ENCODE results near the gene TLN1. TPM values are rescaled to one million over a fixed set of nuclear protein-coding genes. Genes with fewer than 3 reads are reported as not detected.

The TLN1 gene
- total RNA-seq, 1 experiment from 2014 or later = 165 TPM

DNA sequence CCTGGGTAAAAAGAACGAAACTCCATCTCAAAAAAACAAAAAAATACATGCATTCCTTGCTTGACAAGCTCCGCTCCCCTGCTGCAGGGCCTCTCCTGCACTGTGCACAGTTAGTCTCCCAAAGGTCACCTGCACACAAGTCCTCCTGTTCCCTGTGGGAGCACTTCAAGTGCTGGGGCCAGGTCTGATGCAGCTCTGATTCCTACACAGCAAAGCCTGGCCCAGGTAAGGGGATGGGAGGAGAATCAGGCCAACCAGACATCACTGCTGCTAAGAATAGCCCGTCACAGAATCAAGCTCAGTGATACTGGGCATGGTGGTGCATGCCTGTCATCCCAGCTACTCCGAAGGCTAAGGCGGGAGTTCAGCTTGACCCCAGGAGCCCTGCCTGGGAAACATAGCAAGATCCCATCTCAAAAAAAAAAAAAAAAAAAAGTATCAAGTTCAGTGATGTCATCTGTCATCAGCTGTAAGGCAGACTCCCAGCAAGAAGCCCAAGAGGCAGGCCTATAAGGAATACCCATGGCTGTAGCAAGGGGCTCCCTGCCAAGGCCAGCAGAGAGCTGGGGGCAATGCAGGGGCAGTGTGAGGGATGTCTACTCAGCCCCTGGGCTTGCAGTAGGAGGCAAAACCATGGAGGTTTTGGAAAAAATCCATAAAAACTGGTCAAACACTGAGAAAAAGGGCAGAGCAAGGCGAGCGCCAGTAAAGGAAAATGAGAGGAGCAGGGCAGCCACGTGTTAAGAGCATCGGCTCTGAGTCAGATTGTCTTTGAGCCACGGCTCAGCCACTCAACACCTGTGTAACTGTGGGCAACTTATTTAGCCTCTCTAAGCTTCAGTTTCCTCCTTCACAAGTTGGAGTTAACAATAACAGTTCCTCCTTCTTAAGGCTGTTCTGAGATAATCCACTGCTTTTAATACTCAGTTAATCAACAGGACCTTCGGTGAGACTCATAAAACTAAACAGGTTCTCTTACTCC lies 45.5 kb downstream of the TLN1 start:
- no peak for DNase-seq (ENCODE audit: low read depth)

- DNase-seq (ENCODE audit: low read depth) = no peak
These were observed 46.5 kb downstream of the TLN1 start for GRCh38 chr9:35685506-35685905.

DNA sequence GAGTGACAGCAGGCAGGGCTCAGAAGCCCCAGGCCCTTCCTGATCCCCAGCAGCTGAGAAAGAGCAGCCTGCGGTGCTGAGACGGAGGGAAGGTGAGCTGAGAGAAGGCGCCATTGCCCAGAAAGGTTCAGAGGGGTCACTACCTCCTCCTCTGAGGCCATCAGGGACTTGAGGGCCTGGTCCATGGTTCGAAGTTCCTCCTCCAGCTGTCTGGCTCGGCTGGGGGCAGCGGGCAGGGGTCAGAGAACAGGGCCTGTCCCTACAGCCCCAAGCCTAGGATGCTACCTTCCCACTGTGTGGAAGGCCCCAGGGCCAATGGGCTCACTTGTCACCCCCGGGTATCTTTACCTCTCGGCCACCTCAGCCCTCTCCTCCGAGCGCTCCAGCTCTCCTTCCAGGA lies 47.1 kb downstream of the TLN1 start:
- no peak for DNase-seq (ENCODE audit: low read depth)

DNA sequence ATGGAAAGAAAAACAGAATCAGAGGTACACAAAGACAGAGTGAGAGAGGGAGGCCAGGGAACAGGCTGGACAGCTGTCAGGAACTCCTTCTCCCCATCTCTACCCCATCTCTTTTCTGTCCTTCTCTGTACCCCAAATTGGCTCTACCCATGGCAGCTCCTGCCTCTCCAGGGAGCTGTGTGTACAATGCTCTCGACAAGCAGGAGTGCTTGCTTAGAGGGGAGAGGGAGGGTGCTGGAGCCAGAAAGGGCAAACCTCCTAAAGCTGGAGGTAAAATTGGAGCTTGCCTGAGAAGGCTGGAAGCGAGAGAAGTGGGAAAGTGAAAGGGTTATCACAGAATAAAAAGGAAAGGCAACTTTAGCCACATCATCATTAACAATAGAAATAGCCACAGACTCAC lies 48.7 kb downstream of the TLN1 start:
- DNase-seq (ENCODE audit: low read depth) = no peak

GRCh38 chr9:35682520-35683315 lies 49.3 kb downstream of the TLN1 start:
- DNase-seq (ENCODE audit: low read depth) = no peak

DNA sequence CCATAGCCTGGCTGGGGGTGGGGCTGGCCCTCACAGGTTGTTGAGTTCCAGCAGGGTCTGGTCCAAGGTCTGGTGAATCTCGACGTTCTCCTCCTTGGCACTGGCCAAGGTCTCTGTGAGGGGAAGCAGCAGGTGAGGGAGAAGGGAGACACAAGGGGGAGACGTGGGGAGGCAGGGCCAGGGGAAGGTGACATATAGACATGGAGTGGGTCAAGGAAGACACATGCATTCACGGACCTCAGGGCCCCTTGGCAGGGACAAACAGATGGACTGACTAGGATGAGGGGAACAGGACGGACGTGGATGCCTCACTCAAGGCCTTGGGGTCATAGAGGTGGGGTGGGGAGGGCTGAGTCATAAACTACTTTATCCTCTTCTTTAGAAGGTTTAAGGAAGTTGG lies 49.9 kb downstream of the TLN1 start:
- DNase-seq (ENCODE audit: low read depth) = no peak

GRCh38 chr9:35681341-35682002 lies 50.5 kb downstream of the TLN1 start:
- no peak for DNase-seq (ENCODE audit: low read depth)

GRCh38 chr9:35680331-35681105 lies 51.5 kb downstream of the TLN1 start:
- no peak for DNase-seq (ENCODE audit: low read depth)

- no peak for DNase-seq (ENCODE audit: low read depth)
These were observed 52.1 kb downstream of the TLN1 start for GRCh38 chr9:35679766-35680330.

- DNase-seq (ENCODE audit: low read depth) = no peak
These were observed 52.9 kb downstream of the TLN1 start for GRCh38 chr9:35679091-35679490.

- no peak for DNase-seq (ENCODE audit: low read depth)
These were observed 56.1 kb downstream of the TLN1 start for GRCh38 chr9:35675732-35676392.

DNA sequence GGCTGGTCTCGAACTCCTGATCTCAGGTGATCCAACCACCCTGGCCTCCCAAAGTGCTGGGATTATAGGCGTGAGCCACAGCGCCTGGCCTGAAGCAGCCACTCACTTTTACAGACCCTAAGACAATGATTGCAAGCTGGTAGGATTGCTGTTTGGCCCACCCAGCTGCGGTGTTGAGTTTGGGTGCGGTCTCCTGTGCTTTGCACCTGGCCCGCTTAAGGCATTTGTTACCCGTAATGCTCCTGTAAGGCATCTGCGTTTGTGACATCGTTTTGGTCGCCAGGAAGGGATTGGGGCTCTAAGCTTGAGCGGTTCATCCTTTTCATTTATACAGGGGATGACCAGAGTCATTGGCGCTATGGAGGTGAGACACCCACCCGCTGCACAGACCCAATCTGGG lies 56.8 kb downstream of the TLN1 start:
- DNase-seq (ENCODE audit: low read depth) = no peak

DNA sequence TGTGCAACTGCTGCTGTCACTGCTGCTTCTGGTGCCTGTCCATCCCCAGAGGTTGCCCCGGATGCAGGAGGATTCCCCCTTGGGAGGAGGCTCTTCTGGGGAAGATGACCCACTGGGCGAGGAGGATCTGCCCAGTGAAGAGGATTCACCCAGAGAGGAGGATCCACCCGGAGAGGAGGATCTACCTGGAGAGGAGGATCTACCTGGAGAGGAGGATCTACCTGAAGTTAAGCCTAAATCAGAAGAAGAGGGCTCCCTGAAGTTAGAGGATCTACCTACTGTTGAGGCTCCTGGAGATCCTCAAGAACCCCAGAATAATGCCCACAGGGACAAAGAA lies 58.0 kb downstream of the TLN1 start:
- no peak for DNase-seq (ENCODE audit: low read depth)

DNA sequence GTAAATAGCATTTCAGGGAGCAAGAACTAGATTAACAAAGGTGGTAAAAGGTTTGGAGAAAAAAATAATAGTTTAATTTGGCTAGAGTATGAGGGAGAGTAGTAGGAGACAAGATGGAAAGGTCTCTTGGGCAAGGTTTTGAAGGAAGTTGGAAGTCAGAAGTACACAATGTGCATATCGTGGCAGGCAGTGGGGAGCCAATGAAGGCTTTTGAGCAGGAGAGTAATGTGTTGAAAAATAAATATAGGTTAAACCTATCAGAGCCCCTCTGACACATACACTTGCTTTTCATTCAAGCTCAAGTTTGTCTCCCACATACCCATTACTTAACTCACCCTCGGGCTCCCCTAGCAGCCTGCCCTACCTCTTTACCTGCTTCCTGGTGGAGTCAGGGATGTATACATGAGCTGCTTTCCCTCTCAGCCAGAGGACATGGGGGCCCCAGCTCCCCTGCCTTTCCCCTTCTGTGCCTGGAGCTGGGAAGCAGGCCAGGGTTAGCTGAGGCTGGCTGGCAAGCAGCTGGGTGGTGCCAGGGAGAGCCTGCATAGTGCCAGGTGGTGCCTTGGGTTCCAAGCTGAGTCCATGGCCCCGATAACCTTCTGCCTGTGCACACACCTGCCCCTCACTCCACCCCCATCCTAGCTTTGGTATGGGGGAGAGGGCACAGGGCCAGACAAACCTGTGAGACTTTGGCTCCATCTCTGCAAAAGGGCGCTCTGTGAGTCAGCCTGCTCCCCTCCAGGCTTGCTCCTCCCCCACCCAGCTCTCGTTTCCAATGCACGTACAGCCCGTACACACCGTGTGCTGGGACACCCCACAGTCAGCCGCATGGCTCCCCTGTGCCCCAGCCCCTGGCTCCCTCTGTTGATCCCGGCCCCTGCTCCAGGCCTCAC lies 58.6 kb downstream of the TLN1 start, which contains the start of gene CA9:
CA9 (plus strand) TSS at position 797 of the 893 bp plus-strand sequence; CDS start at position 829, 32 bp downstream.
- no peak for DNase-seq (ENCODE audit: low read depth)

DNA sequence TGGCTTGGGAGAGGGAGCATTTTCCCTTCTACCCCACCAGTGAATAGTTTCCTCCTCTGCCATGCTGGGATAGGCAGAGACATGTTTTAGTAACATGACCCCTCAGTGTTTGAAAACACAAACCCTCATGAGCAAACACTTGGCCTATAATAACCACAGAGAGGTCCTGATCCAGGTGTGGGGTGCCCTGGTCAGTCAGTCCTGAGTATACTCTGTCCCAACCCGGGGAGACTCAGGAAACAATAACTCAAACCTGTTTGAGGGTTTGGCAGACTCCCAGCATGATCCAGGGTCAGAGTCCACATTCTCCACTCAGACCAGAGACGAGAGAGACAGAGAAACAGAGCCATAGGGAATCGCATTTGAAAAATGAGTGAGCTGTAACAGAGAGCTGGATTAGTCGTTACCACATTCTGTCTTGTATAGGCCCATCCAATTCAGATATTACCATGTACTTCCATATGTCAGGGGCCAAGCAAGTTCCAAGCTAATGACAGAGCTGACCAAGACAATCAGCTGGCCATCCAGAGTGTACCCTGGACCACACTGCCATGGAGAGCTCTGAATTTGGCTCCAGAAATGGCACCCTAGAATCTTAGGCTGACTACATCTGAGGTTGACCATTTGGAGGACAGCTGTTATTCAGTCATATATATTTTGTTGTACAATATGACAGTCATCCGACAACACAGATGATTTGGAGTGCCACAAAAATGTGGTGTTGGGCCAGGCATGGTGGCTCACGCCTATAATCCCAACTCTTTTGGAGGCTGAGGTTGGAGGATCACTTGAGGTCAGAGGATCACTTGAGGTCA lies 62.5 kb downstream of the TLN1 start:
- peak; percentile 38 for DNase-seq (ENCODE audit: low read depth)

- DNase-seq (ENCODE audit: low read depth) = no peak
These were observed 64.1 kb downstream of the TLN1 start for GRCh38 chr9:35667939-35668338.

DNA sequence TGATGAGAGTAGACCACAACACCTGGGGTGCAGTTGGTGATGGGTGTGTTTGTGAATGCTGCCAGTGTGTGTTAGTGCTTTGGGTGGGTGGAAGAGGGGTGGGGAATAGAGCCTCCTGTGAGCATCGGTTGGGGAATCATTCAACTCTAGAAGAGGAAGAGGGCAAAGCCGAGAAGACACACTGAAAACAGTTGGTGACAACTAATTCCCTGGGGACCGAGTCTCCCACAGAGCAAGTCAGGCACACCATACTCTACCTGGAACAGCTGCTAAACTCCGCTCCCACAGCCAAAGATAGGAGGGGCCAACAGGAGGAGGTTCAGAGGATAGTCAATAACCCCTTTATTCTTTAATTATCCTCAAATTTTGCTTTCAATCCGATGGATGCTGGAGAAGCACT lies 65.4 kb downstream of the TLN1 start:
- no peak for DNase-seq (ENCODE audit: low read depth)

- DNase-seq (ENCODE audit: low read depth) = no peak
These were observed 66.0 kb downstream of the TLN1 start for GRCh38 chr9:35666045-35666444.
